Ishikawa (cell line): ENCODE measurements around the gene STMN1.

Experiments
- RAD21 ChIP-seq: IDR thresholded peaks from 2 replicates; pipeline ENCODE4 v1.6.1; 2012; ENCODE audit warnings: low read depth
- YY1 ChIP-seq: IDR thresholded peaks from 2 replicates; pipeline ENCODE4 v1.6.1; 2012; ENCODE audit warnings: low read depth

- no peak for TF ChIP-seq YY1
- no peak for TF ChIP-seq RAD21
Observed at GRCh38 chr1:25918615-25919014, 12.4 kb upstream of the STMN1 start.
